Central memory CD8-positive, alpha-beta T cell (primary cell): ENCODE results near the gene CORIN.
"Not testable (repeated sequence)": the region's sequence is repeated elsewhere in the genome, so short reads cannot be mapped to it uniquely, and the experiment has no call there.

Source experiments
- ATAC-seq: fragments of 150-1000 bp; cut with Tn5 transposase; replicated peaks from 2 replicates; pipeline ENCODE4 v1.10.0; 2022; ENCODE audit warnings: mild to moderate bottlenecking, moderate FRiP score, moderate number of reproducible peaks; ENCODE audit not compliant: poor library complexity, severe bottlenecking; ENCODE audit errors: extremely low read depth
- DNase-seq, 2 donors: peaks; one replicate each; pipeline ENCODE4 v3.0.0; 2021; ENCODE audit warnings: low spot score in 2 of 2
- H3K27ac Mint-ChIP-seq: one replicate; pipeline ENCODE4 v1.8.0; 2022; ENCODE audit warnings: low read depth, mild to moderate bottlenecking, moderate library complexity, mixed read lengths
- H3K27me3 Mint-ChIP-seq: one replicate; pipeline ENCODE4 v1.8.0; 2022; ENCODE audit warnings: mixed read lengths
- H3K36me3 Mint-ChIP-seq: one replicate; pipeline ENCODE4 v1.8.0; 2022; ENCODE audit warnings: mild to moderate bottlenecking, moderate library complexity, mixed read lengths; ENCODE audit not compliant: insufficient read depth
- H3K4me1 Mint-ChIP-seq: one replicate; pipeline ENCODE4 v1.8.0; 2022; ENCODE audit warnings: mixed read lengths
- H3K4me3 Mint-ChIP-seq: one replicate; pipeline ENCODE4 v1.8.0; 2022; ENCODE audit warnings: mild to moderate bottlenecking, moderate library complexity, mixed read lengths
- H3K9me3 Mint-ChIP-seq: one replicate; pipeline ENCODE4 v1.8.0; 2022; ENCODE audit warnings: mixed read lengths

Gene CORIN

DNA sequence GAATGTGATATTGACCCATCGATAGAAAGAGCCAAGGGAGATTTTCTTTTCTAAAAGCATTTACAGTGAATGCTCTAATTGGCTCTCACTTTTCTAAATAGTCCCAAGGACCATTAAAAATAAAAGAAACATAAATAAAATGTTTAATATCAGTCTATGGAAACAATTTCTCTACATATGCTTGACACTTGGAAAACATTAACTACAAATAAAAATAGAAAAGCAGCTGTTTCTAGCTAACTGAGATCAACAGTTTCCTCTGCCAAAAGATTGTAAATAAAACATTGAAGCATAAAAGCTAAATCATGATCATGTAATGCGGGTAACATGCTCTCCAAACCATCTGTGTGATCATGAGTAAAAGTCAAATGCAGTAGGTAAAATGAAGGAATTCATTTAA, 49.7 kb downstream of the CORIN start:
- peaks cover 19% of the 10 kb centered on the region for H3K27me3 Mint-ChIP-seq
- no peak for DNase-seq
- no peaks in the 10 kb centered on the region for H3K9me3 Mint-ChIP-seq
- no peak overlapping the region for H3K4me3 Mint-ChIP-seq
- no peaks in the 10 kb centered on the region for H3K36me3 Mint-ChIP-seq
- no peak for ATAC-seq
- H3K4me1 Mint-ChIP-seq, result no peaks in the 10 kb centered on the region
- H3K27ac Mint-ChIP-seq, result no peak overlapping the region

DNA sequence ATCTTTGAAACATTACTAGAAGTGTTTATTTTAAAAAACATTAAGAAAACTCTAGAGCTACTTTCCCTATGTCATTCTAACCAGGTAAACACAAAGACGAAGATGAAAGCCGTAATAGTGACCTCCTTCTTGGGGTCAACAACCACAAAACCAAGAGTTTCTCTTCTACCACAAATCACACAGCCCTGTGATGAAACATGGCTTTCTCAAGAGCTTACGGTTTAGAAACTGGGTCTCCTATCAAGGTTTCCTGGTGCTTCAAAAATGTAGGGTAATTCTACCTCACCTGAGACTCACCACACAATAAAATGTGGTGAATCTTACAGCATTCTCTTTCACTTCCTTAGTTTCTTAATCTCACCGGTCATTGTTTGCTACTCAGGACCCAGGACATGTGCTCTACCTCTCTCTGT, 50.9 kb downstream of the CORIN start:
- Mint-ChIP-seq H3K4me3 (no peak overlapping the region), H3K36me3 (no peaks in the 10 kb centered on the region), H3K4me1 (no peaks in the 10 kb centered on the region), H3K27me3 (peaks cover 27% of the 10 kb centered on the region), H3K27ac (no peak overlapping the region), H3K9me3 (no peaks in the 10 kb centered on the region)
- ATAC-seq (no peak), DNase-seq (no peak)

DNA sequence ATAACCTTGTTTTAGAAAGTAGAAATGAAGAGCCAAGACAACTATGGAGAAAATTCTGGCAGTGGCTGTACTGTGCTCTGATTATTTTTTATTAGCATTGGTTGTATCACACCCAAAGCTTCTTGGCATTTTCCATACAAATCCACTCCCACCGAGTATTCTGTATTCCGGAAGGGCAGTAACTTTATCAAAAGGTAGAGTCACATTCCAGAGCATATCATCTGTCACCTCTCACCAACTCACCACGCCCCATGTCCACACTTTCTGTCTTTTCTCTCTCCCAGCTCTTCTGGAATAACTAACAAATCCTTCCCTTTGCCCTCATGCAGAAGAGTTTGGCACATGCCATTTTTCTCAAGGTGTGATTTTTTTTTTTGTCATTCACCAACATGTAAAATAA, 52.7 kb downstream of the CORIN start:
- ATAC-seq (no peak), DNase-seq (no peak)
- Mint-ChIP-seq H3K4me3 (no peak overlapping the region), H3K36me3 (no peaks in the 10 kb centered on the region), H3K27ac (no peak overlapping the region), H3K9me3 (no peaks in the 10 kb centered on the region), H3K27me3 (peaks cover 36% of the 10 kb centered on the region), H3K4me1 (no peaks in the 10 kb centered on the region)

DNA sequence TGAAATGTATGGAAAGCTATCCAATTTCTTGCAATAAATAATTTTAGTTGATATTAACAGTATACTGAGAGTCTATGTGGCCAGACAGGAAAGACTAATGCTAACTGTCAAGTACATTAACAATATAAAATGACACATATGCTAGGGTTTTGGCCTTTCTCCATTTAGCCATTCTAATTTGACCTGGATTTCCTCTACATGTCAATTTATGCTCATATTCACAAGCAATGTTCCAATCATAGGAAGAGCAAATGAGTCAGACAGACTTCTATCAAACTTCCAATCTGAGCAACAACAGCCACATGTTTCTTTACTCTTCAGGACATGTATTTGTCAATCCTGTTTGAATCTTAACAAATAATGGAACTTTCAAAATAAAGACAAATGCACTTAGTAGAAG, 53.6 kb downstream of the CORIN start:
- no peaks in the 10 kb centered on the region for H3K4me1 Mint-ChIP-seq
- DNase-seq (no peak), ATAC-seq (no peak)

DNA sequence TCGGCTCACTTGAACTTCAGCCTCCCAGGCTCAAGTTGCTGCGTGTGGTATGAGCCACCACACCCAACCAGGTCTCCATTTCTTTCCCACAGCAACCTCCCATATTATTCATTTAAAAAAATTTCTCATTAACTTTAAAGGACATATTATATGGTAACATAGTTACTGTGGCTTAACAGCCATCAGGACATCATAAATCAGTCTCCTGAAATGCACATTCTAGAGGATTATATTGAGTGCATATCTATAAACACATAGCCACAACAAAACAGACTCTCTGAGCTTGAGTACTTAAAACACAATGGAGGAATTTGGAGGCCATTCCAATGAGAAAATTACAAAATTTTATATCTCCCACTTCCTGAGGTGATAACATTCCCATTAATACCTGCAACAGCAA, 61.5 kb downstream of the CORIN start:
- Mint-ChIP-seq H3K9me3 (peaks cover 5% of the 10 kb centered on the region), H3K4me1 (no peaks in the 10 kb centered on the region), H3K4me3 (no peak overlapping the region), H3K36me3 (no peaks in the 10 kb centered on the region), H3K27ac (no peak overlapping the region), H3K27me3 (peaks cover 21% of the 10 kb centered on the region)
- DNase-seq, result no peak
- ATAC-seq, result no peak

More for the DNA sequence above, 53.6 kb downstream of the CORIN start:
- no peak overlapping the region for H3K4me3 Mint-ChIP-seq
- no peaks in the 10 kb centered on the region for H3K9me3 Mint-ChIP-seq
- H3K27me3 Mint-ChIP-seq, result peaks cover 36% of the 10 kb centered on the region
- H3K36me3 Mint-ChIP-seq, result no peaks in the 10 kb centered on the region
- H3K27ac Mint-ChIP-seq, result no peak overlapping the region

DNA sequence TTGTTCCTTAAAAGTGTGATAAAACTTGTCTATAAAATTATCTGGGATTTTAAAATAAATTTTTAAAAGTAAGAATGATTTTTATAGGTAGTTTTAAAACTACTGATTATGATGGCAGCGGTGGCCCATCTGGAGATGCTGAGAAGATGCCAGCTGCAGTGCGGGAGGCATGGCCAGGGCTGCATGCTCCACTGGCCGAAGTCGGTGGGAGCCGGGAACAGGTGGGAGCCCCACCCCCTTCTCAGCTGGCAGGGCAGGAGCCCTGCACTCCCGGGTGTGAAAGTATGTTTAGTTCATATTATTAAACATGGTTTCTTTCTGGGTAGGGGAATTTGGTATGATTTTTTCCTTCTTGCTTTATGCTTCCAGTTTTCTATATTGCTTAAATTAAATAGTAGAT, 63.8 kb downstream of the CORIN start:
- ATAC-seq, result no peak
- Mint-ChIP-seq H3K36me3 (no peaks in the 10 kb centered on the region), H3K4me3 (no peak overlapping the region), H3K9me3 (peaks cover 5% of the 10 kb centered on the region), H3K27ac (no peak overlapping the region), H3K27me3 (peaks cover 18% of the 10 kb centered on the region), H3K4me1 (no peaks in the 10 kb centered on the region)
- no peak for DNase-seq

DNA sequence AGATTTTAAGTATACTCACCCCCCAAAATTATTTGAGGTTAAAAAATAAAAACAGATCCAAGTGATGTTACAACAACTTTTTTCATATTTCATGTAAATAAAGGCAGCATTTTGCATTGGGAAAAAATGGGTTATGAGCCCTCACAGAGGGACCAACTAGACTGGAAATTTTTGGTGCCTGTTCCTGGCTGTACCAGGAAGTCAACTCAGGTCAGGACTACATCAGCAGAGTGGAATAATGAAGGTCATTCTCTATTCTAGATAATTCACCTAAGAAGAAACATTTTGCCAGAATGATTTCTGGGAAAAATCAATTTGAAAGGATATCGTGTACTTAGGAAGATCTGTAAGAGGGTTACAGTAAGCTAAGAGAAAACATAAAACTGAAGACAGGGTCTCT, 66.8 kb downstream of the CORIN start:
- no peaks in the 10 kb centered on the region for H3K4me1 Mint-ChIP-seq
- H3K27me3 Mint-ChIP-seq, result peaks cover 28% of the 10 kb centered on the region
- DNase-seq (no peak), ATAC-seq (no peak)
- no peak overlapping the region for H3K4me3 Mint-ChIP-seq
- H3K27ac Mint-ChIP-seq, result no peak overlapping the region
- no peaks in the 10 kb centered on the region for H3K36me3 Mint-ChIP-seq
- peaks cover 5% of the 10 kb centered on the region for H3K9me3 Mint-ChIP-seq

DNA sequence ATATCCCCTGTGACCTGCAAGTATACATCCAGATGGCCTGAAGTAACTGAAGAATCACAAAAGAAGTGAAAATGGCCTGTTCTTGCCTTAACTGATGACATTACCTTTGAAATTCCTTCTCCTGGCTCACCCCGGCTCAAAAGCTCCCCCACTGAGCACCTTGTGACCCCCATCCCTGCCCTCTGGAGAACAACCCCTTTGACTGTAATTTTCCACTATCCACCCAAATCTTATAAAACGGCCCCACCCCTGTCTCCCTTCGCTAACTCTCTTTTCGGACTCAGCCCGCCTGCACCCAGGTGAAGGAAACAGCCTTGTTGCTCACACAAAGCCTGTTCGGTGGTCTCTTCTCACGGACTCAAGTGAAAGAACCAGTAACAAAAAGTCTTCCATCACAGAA, 69.9 kb downstream of the CORIN start:
- peaks cover 52% of the 10 kb centered on the region for H3K27me3 Mint-ChIP-seq
- H3K36me3 Mint-ChIP-seq, H3K9me3 Mint-ChIP-seq, ATAC-seq, DNase-seq, H3K4me3 Mint-ChIP-seq, H3K4me1 Mint-ChIP-seq, H3K27ac Mint-ChIP-seq: not testable (repeated sequence)

DNA sequence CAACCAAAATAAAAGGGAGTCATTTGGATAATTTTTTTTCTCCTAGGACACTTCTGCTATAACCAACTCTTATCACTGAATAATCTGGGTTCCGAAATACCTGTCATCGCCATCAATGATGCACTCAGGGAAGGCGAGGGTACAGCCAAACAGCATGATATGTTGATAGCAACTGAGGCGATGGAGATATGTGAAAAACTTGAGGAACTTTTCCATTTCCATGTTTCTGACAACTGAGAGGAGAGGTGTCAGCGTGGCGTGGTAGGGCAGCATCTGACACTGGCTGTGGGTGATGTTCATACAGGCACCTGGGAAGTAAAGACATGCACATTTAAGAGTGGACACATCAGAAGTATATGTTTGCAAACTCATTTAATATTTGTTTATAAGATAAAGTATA, 74.6 kb downstream of the CORIN start:
- ATAC-seq, result no peak

DNA sequence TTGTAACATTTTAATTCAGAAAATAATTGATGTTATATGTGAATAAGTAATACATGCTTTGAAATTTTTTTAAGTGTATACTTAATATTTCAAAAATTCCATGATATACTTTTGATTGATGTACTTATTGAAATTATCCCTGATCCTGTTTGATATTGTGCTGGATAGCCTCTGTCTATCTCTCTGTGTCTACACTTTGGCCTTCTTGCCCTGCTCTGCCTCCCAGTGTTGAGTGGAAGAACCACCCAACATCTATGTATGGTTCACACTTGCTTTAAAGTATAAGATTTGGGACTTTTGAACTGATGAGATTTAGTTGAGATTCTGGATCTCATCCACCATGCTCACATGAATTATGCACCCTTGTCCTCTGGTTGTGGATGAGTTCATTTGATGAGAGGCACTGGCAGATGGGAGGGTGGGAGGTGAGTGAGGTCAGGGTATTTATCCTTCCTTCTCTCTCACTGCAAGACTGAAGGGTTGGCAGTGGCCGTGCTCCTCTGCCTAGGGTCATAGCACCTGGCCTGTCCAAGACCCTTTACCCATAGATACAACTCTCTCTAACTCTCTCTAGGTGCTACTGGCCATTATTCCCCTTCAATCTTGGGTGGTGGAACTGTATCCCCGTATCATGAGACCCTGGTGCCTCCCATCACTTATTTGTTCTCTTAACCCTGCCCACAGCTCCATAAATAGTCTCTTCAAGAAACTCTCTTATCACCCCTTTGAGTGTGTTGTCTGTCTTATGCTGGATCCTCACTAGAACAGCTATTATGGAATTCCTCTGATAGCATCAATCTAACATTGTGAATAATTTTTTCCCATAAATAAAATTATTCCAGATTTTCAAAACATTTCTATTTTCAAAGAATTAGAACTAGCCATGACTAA, 75.2 kb downstream of the CORIN start:
- ATAC-seq (no peak), DNase-seq (no peak)
- H3K4me3 Mint-ChIP-seq, result no peak overlapping the region
- H3K36me3 Mint-ChIP-seq, result no peaks in the 10 kb centered on the region
- H3K27ac Mint-ChIP-seq, result no peak overlapping the region
- no peaks in the 10 kb centered on the region for H3K9me3 Mint-ChIP-seq
- H3K4me1 Mint-ChIP-seq, result no peaks in the 10 kb centered on the region
- peaks cover 56% of the 10 kb centered on the region for H3K27me3 Mint-ChIP-seq

More for the DNA sequence above, 74.6 kb downstream of the CORIN start:
- H3K4me3 Mint-ChIP-seq, result no peak overlapping the region
- H3K4me1 Mint-ChIP-seq, result no peaks in the 10 kb centered on the region
- no peak for DNase-seq
- H3K27me3 Mint-ChIP-seq, result peaks cover 60% of the 10 kb centered on the region
- no peaks in the 10 kb centered on the region for H3K36me3 Mint-ChIP-seq
- H3K27ac Mint-ChIP-seq, result no peak overlapping the region
- H3K9me3 Mint-ChIP-seq, result no peaks in the 10 kb centered on the region

DNA sequence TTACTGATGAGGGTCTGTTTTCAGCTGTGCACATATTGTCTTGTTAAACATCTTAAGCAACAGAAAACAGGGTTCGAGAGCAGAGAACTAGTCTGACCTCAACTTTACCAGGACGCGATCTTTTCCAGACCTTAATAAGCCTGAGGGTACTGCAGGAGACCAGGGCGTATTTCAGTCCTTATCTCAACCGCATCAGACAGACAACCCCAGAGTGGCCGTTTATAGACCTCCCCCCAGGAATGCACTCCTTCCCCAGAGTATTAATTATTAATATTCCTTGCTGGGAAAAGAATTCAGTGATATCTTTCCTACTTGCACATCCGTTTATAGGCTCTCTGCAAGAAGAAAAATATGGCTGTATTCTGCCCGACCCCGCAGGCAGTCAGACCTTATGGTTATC, 84.6 kb downstream of the CORIN start:
- H3K4me1 Mint-ChIP-seq, result not testable (repeated sequence)

DNA sequence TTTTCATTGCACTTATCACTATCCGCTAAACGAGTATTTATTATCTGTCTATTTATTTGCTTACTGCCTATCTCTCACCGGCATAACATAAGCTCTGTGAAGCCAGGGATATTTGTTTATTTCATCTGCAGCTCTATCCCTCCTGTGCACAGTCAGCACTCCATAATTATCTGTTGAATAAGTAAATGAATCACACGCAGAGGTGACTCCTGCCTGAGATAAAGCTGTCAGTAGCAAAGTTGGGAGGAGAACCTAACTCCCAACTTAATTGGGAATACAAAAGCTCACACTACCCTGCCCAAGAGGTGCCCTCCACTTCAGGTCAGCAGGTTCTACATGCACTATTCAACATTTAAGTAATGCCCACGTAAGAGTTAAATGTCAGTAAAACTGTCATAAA, 85.7 kb downstream of the CORIN start:
- Mint-ChIP-seq H3K27ac (no peak overlapping the region), H3K36me3 (no peaks in the 10 kb centered on the region), H3K27me3 (peaks cover 53% of the 10 kb centered on the region), H3K4me1 (no peaks in the 10 kb centered on the region), H3K4me3 (no peak overlapping the region), H3K9me3 (peaks cover 6% of the 10 kb centered on the region)
- ATAC-seq (no peak), DNase-seq (no peak)

More for the DNA sequence above, 84.6 kb downstream of the CORIN start:
- not testable (repeated sequence) for H3K9me3 Mint-ChIP-seq, ATAC-seq, H3K36me3 Mint-ChIP-seq, H3K27ac Mint-ChIP-seq, DNase-seq, H3K4me3 Mint-ChIP-seq
- peaks cover 56% of the 10 kb centered on the region for H3K27me3 Mint-ChIP-seq

DNA sequence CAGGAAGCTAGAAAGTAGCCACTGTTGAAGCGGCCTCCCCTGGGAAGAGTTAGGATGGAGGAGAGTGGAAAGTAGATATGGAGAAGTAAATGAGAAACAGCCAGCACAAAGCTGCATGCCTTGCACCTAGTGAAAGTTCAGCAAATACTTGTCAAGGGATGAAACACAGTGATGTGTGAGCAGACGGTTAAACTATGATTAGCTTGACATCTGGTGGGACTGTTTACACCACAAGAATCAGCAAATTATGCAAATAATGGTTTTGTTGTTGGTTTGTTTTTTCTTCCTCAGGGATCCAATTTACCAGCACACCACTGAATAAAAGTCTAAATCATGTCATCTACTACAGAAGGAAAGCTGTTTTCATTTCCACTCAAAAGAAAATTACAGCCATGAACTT, 87.1 kb downstream of the CORIN start:
- Mint-ChIP-seq H3K36me3 (no peaks in the 10 kb centered on the region), H3K27ac (no peak overlapping the region), H3K27me3 (peaks cover 47% of the 10 kb centered on the region), H3K4me1 (no peaks in the 10 kb centered on the region), H3K9me3 (peaks cover 6% of the 10 kb centered on the region), H3K4me3 (no peak overlapping the region)
- ATAC-seq (no peak), DNase-seq (no peak)
